Measurements from ENCODE around the gene CCDC127.

- TF ChIP-seq POLR2AphosphoS5 (IDR thresholded peaks at IDR 0.05) = no peak
- no peak for TF ChIP-seq CTCF (IDR thresholded peaks at IDR 0.05 in 8 of 11, conservative IDR thresholded peaks at IDR 0.05 in 3 of 11)
- no peak for TF ChIP-seq POLR2A (IDR thresholded peaks at IDR 0.05)
Measured at GRCh38 chr5:174291-174600, 43.7 kb downstream of the CCDC127 start.

Measured in spleen (tissue), 7 donors.